HG03521 (cell line): Measurements from ENCODE around the gene RABL6.
A peak's percentile ranks its signal among the peaks of the same experiment; 100 is the strongest.

Experiments
- ATAC-seq: cut with Tn5 transposase; IDR thresholded peaks from one replicate; pipeline ENCODE4 v1.9.1; 2021; ENCODE audit warnings: mild to moderate bottlenecking, moderate library complexity; ENCODE audit not compliant: unreplicated experiment

RABL6 gene

DNA sequence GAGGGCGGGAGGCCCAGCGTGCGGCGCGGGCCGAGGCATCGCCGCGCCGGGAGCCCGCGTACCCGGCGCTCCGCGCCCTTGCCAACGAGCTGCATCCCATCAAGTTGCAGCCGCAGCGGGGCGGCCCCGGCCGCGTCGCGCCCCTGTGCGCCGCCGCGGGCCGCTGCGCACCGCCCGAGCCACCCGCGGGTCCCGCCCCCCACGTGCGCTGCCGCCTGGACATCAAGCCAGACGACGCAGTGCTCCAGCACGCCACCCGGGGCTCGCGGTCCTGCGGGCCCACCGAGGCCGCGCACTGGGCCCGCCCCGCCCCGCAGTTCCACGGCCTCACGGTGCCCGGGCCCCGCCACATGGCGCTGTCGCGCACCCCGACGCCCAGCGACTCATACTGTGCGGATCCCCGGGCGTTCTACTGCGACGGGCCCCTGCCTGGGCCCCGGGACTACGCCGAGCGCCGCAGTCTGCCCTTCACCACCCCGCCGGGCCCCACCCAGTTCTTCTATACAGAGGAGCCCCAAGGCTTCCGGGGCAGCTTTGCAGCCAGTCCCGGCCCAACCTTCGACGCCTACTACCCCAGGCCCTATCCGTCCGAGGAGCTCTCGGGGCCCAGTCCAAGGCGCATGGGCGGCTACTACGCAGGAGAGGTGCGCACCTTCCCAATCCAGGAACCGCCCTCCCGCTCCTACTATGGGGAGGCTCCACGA, 37.2 kb downstream of the RABL6 start:
- ATAC-seq, result no peak

DNA sequence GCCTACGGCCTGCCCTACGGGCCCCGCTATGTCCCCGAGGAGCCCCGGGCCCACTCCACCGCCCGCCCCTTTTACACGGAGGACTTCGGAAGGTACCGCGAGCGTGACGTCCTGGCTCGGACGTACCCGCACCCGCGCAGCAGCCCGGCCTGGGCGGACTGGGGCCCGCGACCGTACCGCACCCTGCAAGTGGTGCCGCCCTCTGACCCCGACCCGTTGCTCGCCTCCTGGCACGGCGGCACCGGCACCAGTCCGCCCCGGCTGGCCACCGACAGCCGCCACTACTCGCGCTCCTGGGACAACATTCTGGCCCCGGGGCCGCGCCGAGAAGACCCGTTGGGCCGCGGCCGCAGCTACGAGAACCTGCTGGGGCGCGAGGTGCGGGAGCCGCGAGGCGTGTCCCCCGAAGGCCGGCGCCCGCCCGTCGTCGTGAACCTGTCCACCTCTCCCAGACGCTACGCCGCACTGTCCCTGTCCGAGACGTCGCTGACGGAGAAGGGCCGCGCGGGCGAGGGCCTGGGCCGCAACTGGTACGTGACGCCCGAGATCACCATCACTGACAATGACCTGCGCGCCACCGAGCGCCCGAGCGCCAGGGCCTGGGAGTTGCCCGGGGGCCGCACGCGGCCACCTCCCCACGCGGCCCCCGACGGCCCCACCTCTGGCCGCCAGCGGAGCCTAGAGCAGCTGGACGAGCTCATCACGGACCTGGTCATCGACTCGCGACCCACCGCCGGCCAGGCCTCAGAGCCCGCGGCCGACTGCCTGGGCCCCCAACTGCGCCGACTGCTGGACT, 37.9 kb downstream of the RABL6 start:
- no peak for ATAC-seq

DNA sequence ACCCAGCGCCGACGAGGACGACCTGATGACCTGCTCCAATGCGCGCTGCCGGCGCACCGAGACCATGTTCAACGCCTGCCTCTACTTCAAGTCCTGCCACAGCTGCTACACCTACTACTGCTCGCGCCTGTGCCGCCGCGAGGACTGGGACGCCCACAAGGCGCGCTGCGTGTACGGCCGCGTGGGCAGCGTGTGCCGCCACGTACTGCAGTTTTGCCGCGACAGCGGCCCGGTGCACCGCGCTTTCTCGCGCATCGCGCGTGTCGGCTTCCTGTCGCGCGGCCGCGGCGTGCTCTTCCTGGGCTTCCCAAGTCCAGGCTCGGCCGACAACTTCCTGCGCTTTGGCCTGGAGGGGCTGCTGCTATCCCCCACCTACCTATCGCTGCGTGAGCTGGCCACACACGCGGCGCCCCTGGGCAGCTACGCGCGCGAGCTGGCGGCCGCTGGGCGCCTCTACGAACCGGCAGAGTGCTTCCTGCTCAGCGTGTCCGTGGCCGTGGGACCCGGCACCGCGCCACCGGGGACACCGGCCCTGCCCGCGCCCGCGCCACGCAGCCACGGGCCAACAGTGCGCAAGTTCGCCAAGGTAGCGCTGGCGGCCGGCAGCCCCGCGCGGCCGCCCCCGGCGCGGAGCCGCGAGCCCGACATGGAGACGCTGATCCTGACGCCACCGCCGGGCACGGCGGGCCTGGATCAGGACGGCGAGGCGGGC, 38.8 kb downstream of the RABL6 start:
- no peak for ATAC-seq

DNA sequence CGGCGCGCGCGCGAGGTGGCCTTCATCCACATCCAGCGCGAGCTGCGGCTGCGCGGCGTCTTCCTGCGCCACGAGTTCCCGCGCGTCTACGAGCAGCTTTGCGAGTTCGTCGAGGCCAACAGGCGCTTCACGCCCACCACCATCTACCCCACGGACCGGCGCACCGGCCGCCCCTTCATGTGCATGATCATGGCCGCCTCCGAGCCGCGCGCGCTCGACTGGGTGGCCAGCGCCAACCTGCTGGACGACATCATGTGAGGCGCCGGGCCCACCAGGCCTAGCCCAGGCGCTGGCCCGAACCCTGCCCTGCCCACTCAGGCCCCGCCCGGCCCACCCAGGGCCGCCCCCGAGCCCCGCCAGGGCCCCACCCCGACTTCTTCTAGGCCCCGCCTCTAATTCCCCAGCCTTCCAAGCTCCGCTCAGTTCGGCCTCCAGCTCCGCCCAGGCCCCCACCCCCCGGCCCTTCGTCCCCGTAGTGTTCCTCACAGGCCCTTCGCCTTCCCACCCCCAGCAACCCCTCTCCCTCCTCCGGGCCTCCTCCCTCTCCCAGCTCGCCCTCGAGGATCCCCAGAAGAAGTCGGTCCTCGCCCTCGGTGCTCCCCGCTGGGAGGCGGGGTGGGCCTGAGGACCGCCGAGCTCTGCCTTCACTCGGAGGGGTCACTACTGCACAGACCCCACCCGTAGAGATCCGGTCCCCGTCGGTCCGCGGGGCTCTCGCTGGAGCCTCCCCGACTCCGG, 39.5 kb downstream of the RABL6 start:
- no peak for ATAC-seq

DNA sequence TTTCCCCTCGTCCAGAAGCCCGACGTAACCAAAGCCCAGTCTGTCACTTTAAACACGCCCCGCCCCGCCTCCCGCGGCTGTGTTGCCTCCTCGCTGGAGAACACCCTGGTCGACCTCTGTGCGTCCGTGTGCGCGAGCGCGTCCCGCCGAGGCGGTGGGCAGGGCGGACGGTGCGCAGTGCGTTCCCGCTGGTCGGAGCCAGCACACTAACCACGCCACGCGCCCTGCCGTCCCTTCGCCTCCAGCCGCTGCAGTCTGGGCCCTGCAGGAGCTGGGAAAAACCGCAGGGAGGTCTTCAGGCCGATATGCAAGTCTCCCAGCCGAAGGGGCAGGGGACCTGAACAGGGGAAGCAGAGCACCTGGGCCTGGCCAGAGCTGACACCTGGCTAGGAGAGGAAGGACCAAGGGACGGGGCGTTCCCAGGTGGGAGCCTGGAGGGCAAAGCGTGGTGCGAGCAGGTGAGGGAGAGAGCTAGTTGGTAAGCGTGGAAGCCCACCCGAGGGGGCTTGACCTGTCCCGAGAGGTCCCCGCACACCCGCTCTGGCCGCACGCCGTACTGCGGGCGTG, 40.2 kb downstream of the RABL6 start:
- no peak for ATAC-seq

DNA sequence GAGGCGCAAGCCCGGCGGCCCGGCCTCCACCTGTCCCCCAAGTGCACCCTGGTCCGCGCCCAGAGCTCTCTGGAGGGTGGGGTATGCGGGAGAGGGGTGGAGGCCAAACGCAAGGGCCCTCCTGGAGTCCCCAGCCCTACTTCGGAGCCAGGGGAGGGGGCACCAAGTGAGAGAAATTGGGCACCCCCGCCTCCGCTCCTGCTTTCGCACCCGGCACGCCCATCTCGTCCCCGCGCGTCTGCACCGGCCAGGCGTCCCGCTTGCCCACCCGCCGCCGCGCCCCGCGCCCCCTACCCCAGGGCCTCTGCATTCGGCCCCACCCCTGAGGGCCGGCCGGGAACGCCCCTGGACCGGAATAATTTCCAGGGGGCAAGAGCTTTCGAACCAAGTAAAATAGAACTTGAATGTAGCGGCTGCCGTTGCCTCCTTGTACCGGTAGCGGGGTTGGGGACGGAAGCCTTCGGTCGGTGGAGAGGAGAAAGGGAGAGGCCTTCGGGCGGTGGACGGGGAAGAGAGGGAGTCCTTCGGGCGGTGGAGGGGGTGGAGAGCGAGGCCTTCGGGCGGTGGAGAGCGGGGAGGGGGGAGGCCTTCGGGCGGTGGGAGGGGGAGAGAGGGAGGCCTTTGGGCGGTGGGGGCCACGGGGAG, 40.8 kb downstream of the RABL6 start:
- ATAC-seq, result no peak

DNA sequence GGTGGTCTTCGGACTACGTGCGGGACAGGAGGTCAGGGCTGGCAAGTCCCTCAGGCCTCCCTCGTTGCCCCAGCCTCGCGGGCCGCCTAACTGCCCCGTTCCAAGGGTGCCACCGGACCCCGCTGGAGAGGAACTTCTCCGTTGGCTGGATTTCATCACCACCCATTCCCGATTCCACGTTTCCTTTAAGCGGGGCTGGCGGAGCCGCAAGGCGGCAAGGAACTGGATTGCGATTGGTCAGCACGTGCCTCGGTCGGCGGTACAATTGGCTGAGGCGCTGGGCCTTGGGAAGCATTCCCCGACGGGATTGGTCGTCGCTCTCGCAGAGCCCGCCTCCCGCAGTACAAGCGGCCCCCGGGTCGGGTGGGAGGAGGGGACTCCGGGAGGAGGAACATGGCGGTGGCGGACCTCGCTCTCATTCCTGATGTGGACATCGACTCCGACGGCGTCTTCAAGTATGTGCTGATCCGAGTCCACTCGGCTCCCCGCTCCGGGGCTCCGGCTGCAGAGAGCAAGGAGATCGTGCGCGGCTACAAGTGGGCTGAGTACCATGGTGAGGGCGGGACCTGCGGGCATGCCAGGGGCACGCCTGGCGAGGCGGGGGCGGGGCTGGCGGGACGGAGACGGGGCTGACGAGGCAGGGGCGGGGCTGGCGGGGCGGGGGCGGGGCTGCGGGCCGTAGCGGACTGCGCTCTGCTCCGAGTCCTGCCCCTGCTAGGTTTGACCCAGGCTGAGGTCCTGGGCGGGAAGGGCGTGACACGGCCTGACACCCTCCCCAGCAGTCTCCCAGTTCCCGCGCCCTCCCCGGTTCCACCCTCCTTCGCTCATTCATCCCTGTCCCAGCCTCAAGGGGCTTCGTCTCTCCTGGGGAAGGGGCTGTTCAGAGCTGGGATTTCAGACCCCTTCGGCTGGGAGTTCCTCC, 41.6 kb downstream of the RABL6 start, which contains the start of gene PHPT1:
Gene PHPT1 (plus strand): TSS at position 372 of the 922 bp plus-strand sequence. CDS start 22 bp downstream, at position 394.
- ATAC-seq, result peak; percentile 81

DNA sequence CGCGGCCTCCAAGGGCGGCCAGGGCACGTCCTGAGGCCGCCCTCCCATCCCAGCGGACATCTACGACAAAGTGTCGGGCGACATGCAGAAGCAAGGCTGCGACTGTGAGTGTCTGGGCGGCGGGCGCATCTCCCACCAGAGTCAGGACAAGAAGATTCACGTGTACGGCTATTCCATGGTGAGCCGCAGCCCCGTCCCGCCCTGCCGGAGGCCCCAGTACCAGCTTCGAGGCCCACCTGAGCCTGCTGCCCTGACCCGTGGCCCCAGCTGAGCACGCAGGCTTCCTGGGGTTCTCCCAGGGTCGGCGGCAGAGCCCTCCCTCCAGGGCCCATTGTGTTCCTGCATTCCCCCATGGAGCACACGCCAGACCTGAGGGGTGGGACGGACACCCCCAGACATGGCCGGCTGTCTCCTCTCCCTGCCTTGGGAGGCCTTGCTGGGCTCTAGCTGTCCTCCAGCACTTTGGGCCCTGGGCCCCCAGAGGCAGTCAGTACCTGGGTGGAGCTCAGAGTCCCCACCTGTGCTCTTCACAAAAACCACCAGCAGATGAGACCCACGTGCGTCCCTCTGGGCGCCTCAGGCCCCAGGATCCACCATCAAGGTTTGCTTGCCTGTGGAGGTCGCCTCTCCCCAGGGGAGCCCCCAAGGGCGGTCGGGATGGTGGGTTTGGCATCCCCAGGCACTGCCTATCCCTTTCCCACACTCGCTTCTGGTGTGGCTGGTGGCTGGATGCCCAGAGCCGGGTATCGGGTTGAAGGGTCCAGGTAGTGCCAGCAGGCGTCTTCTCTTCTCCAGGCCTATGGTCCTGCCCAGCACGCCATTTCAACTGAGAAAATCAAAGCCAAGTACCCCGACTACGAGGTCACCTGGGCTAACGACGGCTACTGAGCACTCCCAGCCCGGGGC, 42.5 kb downstream of the RABL6 start:
- no peak for ATAC-seq

DNA sequence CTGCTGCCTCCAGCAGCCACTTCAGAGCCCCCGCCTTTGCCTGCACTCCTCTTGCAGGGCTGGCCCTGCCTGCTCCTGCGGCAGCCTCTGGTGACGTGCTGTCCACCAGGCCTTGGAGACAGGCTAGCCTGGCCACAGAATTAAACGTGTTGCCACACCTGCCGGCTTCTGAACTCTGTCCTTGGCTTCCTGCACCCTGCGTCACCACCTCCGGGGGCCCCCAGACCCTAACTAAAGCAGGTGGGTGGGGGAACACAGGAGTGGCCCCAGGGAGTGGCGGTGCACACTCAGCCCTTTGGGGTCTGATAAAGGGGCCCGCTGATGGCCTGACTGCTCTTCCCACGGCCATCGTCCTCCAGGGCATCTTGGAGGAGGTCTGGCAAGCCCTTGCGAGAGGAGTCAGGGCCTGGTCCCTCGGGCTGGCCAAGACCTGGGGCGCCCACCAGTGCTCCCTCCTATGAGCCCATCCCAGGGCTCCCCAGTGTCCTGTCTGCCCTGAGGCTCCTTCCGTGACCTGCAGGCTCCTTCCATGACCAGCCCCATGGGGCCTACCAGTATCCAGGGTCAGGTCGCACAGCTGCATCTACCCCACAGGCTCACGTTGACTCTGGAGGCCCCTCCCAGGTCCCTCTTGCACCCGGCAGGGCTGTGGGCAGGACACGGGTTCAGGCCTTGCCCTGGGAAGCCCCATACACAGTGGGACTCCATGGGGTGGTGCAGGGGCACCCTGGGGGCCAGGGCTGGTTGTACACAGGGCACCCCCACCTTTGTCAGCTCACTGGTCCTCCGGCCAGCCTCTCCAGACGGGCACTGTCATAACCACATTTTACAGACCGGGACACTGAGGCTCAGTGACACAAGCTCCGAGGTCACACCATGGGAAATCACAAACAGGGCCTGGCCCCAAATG, 43.4 kb downstream of the RABL6 start:
- no peak for ATAC-seq

DNA sequence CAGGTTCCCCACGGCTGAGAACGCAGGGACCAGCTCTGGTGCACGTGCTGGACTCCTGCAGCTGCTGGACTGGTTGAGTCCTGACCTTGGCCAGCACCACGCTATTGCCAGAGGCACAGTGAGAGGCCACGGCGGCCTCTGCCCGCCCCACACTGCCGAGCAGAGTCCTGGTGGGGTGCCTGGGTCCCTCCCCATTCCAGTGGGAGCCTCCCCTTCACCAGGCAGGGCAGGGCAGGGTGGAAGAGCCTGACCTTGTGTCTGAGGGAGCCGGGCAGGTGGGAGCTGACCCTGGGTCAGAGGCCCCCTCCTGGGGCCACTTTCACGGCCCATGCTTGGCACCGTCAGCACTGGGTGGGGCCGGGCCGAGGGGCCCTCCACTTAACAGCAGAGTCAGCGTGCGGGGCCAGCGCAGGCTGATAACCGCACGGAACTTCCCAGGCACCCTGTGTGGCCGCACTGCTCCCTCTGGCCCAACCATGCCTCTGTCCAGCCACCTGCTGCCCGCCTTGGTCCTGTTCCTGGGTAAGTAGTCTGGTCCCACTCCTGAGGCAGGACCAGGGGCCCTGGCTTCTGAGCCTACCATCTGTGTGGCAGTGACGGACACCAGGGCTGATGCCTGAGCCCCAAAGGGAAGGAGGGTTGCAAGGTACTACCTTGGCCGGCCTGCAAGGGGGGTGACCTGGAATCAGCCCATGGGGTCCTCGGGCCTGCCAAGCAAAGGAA, 44.4 kb downstream of the RABL6 start, which contains the start of gene MAMDC4:
Gene MAMDC4 (plus strand): TSS at position 406 of the 723 bp plus-strand sequence. CDS start 71 bp downstream, at position 477.
- ATAC-seq, result no peak

DNA sequence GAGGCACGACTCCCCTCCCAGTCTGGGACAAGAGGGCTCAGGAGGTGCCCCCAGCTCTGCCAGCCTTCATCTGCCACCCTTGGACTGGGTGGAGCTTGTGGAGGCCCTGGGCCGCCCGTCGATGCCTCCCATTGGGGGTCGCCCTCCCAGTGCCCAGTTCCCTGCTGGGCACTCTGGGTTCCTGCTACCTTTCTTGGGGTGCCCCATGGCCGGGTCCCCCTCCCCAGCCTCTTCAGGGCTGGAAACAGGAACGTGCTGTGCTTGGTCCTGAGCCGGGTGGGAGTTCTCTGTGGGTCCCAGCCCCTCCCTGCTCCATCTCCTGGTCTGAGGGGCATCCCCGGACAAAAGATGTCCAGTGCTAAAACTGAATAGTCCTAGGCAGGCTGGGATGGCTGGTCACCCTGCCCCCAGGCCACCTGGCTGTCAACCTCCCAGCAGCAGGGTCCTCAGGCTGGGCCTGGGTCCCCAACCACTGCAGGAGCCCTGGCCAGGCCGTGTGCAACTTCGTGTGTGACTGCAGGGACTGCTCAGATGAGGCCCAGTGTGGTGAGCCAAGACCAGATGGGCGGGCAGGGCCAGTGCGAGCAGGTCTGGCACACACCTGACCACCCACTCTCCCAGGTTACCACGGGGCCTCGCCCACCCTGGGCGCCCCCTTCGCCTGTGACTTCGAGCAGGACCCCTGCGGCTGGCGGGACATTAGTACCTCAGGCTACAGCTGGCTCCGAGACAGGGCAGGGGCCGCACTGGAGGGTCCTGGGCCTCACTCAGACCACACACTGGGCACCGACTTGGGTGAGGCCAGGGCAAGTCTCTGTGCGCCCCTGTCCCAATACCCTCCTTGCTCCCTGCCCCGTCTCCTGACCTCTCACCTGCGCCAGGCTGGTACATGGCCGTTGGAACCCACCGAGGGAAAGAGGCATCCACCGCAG, 45.2 kb downstream of the RABL6 start:
- ATAC-seq, result no peak

DNA sequence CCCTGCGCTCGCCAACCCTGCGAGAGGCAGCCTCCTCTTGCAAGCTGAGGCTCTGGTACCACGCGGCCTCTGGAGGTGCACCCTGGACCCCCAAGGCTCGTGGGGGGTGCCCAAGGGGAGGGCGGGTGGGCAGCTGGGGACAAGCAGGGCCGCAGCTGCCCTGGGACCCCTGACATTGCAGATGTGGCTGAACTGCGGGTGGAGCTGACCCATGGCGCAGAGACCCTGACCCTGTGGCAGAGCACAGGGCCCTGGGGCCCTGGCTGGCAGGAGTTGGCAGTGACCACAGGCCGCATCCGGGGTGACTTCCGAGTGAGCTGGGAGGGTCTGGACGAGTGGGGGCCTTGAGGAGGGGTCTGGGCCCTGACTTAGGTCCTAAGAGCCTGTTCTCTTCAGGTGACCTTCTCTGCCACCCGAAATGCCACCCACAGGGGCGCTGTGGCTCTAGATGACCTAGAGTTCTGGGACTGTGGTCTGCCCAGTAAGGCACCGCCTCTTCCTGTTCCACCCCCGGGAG, 45.9 kb downstream of the RABL6 start:
- no peak for ATAC-seq

DNA sequence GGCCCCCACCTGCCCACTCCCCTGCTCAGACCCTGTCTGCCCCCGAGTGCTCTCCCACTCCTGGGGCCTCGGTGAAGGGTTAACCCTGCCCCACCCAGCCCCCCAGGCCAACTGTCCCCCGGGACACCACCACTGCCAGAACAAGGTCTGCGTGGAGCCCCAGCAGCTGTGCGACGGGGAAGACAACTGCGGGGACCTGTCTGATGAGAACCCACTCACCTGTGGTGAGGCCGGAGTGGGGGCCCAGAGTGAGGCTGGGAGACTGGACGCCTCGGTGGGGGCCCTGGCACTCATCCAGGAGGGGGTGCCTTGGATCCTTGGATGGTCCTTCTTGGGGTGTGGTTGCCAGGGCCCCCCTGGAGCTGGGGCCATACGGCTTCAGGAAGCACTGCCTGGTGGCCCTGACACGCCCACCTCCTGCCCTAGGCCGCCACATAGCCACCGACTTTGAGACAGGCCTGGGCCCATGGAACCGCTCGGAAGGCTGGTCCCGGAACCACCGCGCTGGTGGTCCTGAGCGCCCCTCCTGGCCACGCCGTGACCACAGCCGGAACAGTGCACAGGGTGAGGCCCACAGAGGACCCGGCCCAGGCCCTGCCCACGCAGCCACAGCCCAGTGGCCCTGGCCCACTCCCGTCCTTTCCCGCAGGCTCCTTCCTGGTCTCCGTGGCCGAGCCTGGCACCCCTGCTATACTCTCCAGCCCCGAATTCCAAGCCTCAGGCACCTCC, 46.5 kb downstream of the RABL6 start:
- ATAC-seq, result no peak

DNA sequence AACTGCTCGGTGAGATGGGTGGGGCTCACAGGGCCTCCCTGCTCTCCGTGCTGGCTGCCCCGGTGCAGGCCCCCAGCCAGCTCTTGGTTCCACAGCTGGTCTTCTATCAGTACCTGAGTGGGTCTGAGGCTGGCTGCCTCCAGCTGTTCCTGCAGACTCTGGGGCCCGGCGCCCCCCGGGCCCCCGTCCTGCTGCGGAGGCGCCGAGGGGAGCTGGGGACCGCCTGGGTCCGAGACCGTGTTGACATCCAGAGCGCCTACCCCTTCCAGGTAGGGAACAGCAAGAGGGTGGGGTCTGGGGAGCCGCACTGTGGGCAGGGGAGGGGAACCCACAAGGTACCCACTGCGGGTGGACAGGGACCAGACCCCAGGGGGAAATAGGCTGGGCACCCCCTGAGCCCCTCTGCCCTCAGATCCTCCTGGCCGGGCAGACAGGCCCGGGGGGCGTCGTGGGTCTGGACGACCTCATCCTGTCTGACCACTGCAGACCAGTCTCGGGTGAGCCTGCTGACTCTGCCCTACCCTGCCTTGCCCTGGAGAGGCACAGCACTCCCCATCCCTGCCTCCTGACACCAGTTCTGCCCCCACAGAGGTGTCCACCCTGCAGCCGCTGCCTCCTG, 47.2 kb downstream of the RABL6 start:
- no peak for ATAC-seq
